IPS-18c (cell line): Measurements from ENCODE around the gene MAML2.

ENCODE experiments used
- H3K4me3 ChIP-seq: 2 replicates; pipeline ENCODE4 v1.7.0; 2013; ENCODE audit warnings: low read depth, mild to moderate bottlenecking, low read length, moderate library complexity; ENCODE audit not compliant: insufficient read depth
- H3K9me3 ChIP-seq: one replicate; pipeline ENCODE4 v1.6.1; 2013; ENCODE audit warnings: mild to moderate bottlenecking, low read length, moderate library complexity; ENCODE audit not compliant: control insufficient read depth, insufficient read depth

MAML2 gene

DNA sequence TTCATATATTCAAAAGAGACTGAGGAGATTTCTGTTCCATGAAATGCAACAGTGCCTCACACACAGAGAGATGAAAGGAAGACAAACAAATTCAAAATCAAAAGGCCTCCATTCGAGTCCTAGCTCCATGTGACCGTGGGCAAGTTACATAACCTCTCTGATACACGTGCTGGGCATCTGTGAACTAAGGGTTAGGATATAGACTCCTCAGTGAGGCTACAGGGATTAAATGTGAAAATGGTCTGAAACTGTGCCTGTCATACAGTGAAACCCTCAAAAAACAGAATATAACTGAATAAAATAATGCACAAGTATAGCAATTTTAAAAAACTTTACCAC, 307.3 kb downstream of the MAML2 start:
- Histone ChIP-seq H3K9me3 (no peaks in the 10 kb centered on the region), H3K4me3 (no peak overlapping the region)

DNA sequence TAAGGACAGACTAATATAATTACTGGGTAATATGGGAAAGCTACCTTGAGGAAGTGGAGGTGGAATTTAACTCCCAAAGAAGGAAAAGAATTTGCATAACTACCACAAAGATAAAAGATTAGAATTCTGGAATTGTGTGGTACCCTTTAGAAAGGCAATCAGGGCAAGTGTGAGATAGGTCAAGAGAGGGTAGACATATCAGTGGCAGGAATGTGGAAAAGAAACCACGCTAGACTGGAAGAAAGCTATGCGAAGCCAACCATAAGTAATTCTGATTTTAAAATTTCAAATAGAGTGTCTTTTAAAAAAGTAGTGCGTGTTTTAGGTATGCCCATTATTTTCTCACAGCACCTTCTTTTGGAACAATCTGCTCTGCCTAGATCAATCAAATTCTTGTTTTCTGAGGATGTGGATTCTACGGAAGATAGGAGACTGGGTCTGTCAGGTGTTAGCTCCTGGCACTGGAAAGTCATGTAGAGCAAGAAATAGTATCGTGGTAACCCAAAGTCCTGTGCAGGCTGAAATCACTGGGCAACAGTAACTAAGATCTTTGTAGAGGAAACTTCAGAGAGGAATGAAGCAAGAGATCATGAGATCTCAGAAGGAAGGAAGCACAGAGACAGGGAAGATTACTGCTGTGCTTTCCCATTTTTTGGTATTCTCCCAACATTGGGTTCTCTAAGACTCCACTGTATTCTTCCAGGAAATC, 307.8 kb downstream of the MAML2 start:
- no peak overlapping the region for H3K4me3 ChIP-seq
- no peaks in the 10 kb centered on the region for H3K9me3 ChIP-seq

DNA sequence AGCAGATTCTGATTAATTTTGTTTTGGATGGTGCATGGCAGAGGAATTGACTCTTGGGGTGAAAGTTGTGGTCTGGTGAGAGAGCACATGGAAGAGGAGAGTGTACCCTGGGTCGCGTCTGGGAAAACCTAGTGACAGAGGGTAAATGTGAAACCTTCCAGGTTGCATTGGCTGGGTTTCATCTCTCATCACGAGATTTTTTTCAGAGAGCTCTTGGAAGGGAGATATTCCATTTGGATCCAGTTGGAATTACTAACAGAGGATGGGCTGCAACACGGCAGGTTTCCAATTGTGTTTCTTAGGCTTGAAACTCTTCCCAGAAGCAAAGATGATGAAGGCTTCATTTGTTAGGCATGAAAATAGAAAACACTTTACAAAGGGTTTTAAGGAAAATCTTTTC, 309.4 kb downstream of the MAML2 start:
- Histone ChIP-seq H3K4me3 (no peak overlapping the region), H3K9me3 (no peaks in the 10 kb centered on the region)

DNA sequence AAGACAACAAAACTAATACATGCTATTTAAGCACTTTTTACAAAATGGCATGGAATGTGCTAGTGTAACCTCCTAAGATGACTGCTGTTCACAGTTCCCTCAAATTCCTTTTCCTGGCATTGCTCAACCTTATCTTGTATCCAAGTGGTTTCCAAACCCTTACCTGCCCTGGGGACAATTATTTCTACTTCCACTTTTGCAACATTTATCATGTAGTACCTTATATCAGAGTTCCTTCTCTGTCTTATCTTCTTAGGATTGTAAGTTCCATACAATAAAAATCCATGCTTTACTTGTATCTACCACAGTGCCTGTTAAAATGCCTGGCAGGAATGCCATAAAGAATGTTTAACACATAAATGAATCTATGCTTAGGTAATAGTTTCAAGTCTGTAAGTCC, 309.9 kb downstream of the MAML2 start:
- Histone ChIP-seq H3K4me3 (no peak overlapping the region), H3K9me3 (no peaks in the 10 kb centered on the region)

DNA sequence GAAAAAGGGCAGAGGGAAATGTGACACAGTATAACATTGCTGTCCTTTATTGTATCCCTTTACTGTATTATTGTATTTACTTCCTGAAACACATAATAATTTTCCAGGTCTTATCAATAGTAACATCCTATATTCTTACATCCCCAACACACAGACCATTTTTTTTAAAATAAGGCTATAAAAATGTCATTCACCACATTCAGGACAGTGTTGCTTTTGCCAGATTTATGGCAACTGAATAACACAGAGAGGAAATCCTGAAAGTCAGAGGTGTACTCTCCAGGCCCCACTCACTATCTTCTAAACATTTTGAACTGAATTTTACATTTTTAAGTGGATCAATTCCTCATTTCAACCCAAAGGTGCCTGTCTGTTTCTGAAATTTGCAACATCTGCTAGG, 314.2 kb downstream of the MAML2 start:
- H3K9me3 ChIP-seq: no peaks in the 10 kb centered on the region
- no peak overlapping the region for H3K4me3 ChIP-seq

DNA sequence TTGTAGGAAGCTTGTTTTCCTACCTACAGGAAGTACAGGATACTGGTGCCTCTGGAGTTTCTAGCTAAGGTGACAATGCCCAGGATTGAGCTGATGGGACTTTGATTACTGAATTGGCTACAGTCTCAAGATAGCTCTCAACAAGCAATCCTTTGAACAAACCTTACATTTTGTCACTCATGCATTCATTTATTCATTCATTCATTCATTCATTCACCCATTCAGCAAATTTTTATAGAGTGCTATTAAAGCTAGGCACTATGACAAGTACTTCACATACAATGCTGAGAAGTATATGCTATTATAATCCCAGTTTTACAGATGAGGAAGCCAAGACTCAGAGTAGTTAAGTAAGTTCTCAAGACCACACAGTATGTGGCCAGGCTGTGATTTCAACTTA, 316.0 kb downstream of the MAML2 start:
- Histone ChIP-seq H3K4me3 (no peak overlapping the region), H3K9me3 (no peaks in the 10 kb centered on the region)

DNA sequence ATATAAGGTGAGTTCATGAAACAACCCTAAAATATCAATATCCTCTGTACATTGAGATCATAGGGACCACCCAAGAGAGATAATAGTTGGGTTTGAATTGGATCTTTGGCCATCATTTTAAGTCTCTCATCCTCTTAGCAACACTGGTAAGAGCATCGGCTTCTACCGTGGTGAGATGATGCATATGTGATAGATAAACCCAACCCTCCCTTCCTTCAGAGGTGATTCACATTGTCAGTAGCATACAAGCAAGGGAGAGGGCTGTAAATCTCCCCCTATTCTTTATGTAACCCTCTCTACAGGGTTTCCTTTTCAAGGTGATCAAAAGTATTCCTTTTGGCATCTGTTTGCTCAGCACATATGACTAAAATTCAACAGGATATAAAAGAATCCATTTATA, 316.7 kb downstream of the MAML2 start:
- Histone ChIP-seq H3K4me3 (no peak overlapping the region), H3K9me3 (no peaks in the 10 kb centered on the region)

DNA sequence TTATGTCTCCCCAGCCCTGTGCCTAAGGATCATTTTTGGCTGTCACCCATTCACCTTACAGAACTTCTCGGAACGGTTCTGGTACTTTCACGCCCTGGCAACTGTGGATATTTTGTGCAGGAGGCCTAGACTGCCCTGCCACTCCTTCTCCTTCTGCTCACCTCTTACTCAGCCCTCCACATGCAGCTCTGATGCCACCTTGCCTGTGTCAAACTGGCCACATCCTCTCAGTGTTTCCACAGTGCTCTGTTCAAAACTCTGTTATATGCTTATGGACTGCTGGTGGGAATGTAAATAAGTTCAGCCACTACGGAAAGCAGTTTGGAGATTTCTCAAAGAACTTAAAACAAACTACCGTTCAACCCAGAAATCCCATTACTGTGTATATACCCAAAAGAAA, 318.3 kb downstream of the MAML2 start:
- H3K9me3 ChIP-seq: no peaks in the 10 kb centered on the region
- H3K4me3 ChIP-seq: no peak overlapping the region

DNA sequence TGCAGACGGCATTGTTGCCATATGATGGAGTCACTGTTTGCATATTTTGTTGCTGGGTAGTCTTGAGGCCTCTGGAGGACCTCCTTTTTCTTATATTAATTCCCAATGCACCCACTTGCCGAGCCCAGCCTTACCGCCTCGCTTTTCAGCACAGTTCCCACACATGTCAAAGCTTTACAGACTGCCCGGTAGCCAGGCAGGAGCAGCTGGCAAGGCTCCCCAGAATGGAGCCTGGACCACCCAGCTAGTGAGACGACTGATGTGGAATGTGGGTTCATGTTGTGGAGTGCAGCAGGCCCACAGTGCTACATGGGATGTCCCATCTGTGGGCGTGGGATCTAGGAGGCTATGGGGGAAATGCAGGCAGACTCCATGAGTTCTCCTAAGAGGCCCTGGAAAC, 319.7 kb downstream of the MAML2 start:
- no peak overlapping the region for H3K4me3 ChIP-seq
- no peaks in the 10 kb centered on the region for H3K9me3 ChIP-seq

DNA sequence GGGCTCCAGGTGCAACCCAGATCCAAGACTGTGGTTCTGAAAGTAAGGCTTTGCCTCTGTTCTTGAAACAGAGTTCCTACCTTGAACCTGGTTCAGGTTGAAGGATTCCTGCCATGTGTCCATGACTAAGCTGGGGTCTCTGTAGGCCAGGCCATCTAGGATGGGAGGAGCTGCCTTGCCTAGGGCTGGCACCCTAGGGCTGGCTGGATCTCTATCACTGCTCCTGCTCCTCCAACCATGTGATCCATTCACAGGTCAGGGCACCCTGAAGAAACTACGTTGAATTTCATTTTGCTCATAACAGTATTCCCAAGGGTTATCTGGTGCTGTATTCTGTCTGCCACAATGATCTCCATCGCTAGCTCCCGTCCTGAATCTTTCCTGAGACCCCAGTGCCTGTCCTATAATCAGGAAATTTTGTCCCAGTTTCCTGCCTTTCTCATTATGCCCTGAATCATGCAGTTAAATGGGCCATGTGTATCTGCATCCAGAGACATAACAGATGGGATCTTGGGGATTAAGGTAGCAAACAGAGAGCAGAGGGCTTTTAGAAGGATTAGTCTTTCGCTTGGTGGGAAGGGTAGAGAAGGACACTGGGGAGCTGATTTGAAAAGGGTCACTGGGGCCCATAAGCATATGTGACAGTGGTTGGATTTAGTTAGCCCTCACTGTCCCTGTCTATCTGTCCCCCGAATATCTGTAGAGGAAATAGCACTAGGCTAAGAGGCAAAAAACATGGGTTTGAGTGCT, 320.9 kb downstream of the MAML2 start:
- H3K4me3 ChIP-seq: no peak overlapping the region
- H3K9me3 ChIP-seq: no peaks in the 10 kb centered on the region

DNA sequence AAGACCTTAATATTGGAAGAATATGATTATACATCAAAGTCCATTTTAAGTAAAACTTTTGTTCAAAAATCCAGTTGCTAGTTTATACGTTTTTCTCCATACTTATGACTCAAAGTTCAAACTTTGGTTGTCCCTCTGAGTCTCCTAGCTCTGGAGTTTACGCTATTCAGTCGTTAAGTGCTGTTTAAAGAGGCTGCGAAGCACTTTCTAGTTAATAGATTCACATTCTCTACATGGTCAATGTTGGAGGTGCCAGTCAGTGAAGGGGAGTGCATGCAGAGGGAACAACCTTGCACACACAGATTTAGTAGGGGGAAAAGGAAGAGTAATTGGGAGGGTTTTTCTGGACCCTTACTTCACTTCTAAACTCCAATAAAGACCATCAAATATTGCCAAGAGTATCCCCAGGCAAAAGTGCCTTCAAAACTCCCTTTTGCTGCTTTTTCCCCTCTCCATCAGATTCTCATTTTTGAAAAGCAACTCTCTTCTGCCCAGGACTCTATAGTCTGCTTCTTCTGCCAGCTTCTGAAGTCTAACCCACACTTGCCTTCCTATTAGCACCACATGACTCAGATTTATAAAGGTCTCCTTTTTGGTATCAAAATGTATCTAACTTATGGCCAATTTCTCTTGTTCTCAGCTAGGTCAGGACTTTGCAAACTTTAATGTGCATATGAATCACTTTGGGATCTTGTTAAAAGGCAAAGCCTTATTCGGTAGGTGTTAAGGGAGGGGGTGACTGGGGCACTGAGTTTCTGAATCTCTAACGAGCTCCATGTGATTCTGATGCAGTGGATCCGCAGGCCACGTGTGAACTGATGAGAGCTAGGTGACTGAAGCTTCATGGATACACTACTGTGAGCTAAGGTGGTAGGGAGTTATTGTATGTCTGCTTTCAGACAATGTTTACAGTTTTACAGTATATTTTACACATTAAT, 322.9 kb downstream of the MAML2 start:
- no peak overlapping the region for H3K4me3 ChIP-seq
- H3K9me3 ChIP-seq: no peaks in the 10 kb centered on the region

DNA sequence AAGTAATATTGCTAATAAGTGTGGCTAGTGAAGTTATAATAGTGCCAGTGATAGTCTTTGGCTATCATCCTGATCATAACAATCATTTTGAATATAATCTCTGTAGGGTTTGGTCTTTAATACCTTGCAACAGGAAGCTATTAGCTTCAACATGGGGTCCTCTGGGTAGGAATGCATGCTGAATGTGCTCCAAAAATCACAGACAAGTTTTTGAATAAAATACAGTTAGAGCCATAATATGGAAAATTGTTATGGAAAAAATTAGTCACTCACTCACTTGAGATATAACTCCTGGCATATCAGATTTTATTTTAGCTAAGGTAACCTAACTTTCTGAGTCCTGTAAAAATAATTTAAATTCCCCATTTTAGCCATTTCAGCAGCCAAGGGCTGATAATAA, 323.7 kb downstream of the MAML2 start:
- Histone ChIP-seq H3K4me3 (no peak overlapping the region), H3K9me3 (no peaks in the 10 kb centered on the region)

DNA sequence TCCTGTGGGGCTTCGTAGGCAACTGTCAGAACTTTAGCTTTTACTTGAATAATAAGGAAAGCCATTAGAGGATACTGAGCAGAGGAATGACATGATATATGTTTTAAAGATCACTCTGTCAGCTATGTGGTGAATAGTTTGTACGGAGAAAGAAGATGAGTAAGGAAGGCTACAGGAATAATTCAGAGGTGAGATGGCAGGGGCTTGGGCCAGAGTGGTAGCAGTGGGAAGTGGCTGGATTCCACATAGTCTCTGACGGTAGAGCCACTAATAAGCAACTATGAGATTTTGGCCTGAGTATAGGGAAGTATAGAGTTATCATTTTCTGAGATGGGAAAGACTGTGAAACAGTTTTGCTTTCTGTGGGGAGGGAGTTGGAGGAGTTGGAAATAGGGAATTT, 325.1 kb downstream of the MAML2 start:
- H3K9me3 ChIP-seq: no peaks in the 10 kb centered on the region
- no peak overlapping the region for H3K4me3 ChIP-seq

DNA sequence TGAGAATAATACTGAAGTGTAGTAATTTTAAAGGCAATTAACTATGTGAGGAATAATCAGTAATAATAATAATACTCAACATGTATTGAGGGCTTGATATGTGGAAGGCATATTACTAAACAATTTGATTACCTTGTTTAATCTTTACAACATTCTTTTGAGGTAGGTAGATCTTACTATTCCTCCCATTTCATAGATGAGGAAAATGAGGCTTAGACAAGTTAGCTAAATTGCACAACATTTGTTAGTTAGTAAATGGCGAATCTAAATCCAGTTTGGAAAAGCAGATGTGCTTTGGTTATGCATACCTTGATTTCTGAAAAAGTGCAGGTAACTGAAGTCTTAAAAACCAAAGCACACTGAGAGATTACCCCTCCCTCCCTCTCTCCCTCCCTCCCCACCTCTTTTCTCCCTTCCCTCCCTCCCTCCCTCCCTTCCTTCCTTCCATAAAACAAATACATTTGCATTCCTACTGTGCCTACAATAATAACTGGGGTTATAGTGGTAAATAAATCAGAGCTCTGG, 326.0 kb downstream of the MAML2 start:
- Histone ChIP-seq H3K9me3 (no peaks in the 10 kb centered on the region), H3K4me3 (no peak overlapping the region)

DNA sequence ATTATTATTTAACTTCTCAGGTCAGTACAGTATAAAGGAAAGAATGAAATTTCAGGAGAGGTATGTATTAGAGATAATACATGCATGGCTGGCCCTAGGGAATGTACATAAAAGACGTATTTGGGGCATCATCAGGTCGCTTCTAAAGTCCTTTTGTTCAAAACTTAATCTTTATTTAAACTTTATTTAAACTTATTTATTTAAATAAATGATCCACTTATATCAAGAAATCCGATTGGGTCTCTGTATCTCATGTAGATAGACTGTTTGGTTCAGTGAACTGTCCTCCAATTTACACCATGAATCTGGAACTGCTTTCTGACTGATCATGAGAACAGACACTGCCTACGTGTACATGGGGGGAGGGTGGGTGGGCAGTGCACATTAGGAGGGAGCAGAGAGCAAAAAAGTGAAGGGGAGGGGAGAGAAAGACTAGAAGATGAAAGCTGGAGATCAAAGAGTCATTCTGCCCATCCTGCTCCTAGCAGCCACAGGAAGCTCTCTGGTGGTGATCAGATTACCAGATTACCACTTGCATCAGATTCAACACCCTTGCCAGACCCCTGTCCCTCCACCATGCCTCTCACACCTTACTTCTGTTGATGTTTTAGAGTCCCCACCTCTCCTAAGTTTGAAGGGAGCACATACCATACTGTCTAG, 327.0 kb downstream of the MAML2 start:
- H3K9me3 ChIP-seq: no peaks in the 10 kb centered on the region
- H3K4me3 ChIP-seq: no peak overlapping the region

DNA sequence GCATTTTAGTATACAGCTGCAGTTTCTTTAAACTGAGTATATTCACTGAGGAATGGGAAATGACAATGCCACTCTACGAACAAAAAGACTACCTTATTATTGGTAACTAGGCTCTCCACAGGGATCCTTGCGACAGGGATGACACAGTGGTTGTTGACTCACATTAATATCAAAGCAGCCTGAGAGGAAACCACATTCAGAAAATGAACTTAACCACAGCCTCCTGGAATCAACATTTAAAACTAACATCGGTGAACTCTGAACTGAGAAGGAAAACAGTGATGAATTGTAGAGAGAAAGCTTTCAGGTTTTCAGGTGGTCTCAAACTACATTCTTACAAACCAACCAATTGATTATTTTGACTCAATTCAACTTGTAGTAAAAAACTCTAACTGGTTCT, 328.8 kb downstream of the MAML2 start:
- H3K9me3 ChIP-seq: no peaks in the 10 kb centered on the region
- H3K4me3 ChIP-seq: no peak overlapping the region

DNA sequence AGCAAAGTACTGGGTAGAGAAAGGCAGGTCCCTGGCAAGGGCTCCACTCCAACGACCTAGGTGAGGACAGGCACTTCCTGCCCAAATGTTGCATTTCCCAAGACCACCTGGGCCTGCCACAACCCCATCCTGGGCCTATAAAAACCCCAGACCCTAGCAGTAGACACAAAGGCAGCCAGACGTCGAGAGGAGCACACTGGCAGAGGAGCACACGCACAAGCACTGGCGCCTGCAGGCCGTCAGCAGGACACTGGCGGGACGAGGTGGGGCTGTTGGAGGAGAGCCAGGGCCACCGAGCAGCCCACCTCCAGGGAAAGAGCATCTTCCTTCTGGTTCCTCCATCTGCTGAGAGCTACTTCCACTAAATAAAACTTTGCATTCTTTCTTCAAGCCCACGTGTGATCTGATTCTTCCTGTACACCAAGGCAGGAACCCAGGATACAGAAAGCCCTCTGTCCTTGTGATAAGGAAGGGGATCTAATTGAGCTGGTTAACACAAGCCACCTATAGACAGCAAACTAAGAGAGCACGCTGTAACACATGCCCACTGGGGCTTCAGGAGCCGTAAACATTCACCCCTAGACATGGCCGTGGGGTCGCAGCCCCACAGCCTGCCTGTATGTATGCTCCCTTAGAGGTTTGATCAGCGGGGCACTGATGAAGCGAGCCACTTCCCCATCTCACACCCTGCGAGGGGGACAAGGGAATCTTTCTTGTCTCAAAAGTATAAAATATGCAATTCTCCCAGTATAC, 329.4 kb downstream of the MAML2 start:
- H3K4me3 ChIP-seq: no peak overlapping the region
- H3K9me3 ChIP-seq: no peaks in the 10 kb centered on the region
